ENCODE data around the gene CNIH2.

- TF ChIP-seq POLR2AphosphoS5 (IDR thresholded peaks at IDR 0.05; ENCODE audit: low read depth, low read length) (no peak), RBM22 (optimal IDR thresholded peaks at IDR 0.05; ENCODE audit: low read length) (no peak), SIN3A (IDR thresholded peaks at IDR 0.05; ENCODE audit: borderline replicate concordance, low read depth, low read length) (no peak), ZNF674 (CRISPR knock-in tag; IDR thresholded peaks at IDR 0.05; ENCODE audit: low read depth) (no peak), ZNF274 (CRISPR knock-in tag; IDR thresholded peaks at IDR 0.05) (no peak)
These were observed 21.2 kb downstream of the CNIH2 start for GRCh38 chr11:66299186-66299585.

All from HepG2 (cell line).